ENCODE data around the gene TOP3A. TPM values are rescaled to one million over a fixed set of nuclear protein-coding genes. Genes with fewer than 3 reads are reported as not detected.

TOP3A gene
- total and polyA plus RNA-seq, 12 donors, result 17.8 to 59.6 (median 30.0) TPM

GRCh38 chr17:18261146-18261515 lies 53.7 kb downstream of the TOP3A start:
- intact Hi-C loops (cut with DNase I), result no loop called here
- Histone ChIP-seq H3K9me3 (replicated peaks in 1 of 3) (no peaks in the 10 kb centered on the region), H3K4me1 (replicated peaks in 1 of 2) (peaks cover 41 to 51% of the 10 kb centered on the region in 2 donors), H3K27ac (peak overlapping the region; percentile 91 to 96 (median 93)), H3K27me3 (no peaks in the 10 kb centered on the region), H3K36me3 (replicated peaks in 1 of 2) (peaks cover 0 to 38% of the 10 kb centered on the region in 2 donors), H3K4me3 (peak overlapping the region; percentile 43 to 94 (median 80))
- DNase-seq, result peak; percentile 84 to 96 (median 93)
- TF ChIP-seq CTCF (IDR thresholded peaks at IDR 0.05) (peak in 1 of 6 experiments; percentile 4), POLR2A (IDR thresholded peaks at IDR 0.05) (peak; percentile 2 to 65)
- WGBS, 4 donors, result 1 to 2% (median 1%) methylated on average over 10 to 16 of the region's 16 CpGs; no CpG with 5 or more reads in 1 of the 4 donors

GRCh38 chr17:18260332-18261145 lies 54.3 kb downstream of the TOP3A start, which contains the start of gene MIEF2:
TSS of gene MIEF2 (plus strand) at chr17:18260662. CDS start at chr17:18262721, 2,059 bp downstream.
- peaks cover 0 to 40% of the 10 kb centered on the region in 2 donors for H3K36me3 ChIP-seq (replicated peaks in 1 of 2)
- H3K27ac ChIP-seq, result peak within 1 kb of the TSS; percentile 91 to 96 (median 93)
- intact Hi-C loops (cut with DNase I), result no loop called here
- 0 to 2% (median 1%) methylated on average over 21 to 72 of the region's 72 CpGs for WGBS, 4 donors
- H3K9me3 ChIP-seq (replicated peaks in 1 of 3), result no peaks in the 10 kb centered on the region
- H3K27me3 ChIP-seq, result no peaks in the 10 kb centered on the region
- DNase-seq, result peak; percentile 94 to 98 (median 97)
- peak within 1 kb of the TSS; percentile 43 to 94 (median 80) for H3K4me3 ChIP-seq
- TF ChIP-seq POLR2A (IDR thresholded peaks at IDR 0.05) (peak; percentile 5 to 71), CTCF (IDR thresholded peaks at IDR 0.05) (no peak)
- peaks cover 41 to 53% of the 10 kb centered on the region in 2 donors for H3K4me1 ChIP-seq (replicated peaks in 1 of 2)

- intact Hi-C loops (cut with DNase I), result loop anchor here in 1 of 2 donors (10.0 kb wide), 1 partner anchor 75 kb away; the partner anchor contains the start of gene ALKBH5
- H3K4me1 ChIP-seq (replicated peaks in 1 of 2), result peaks cover 41 to 53% of the 10 kb centered on the region in 2 donors
- 66 to 68% (median 66%) methylated on average over 20 to 22 of the region's 22 CpGs for WGBS, 4 donors
- TF ChIP-seq POLR2A (IDR thresholded peaks at IDR 0.05) (no peak), CTCF (IDR thresholded peaks at IDR 0.05) (no peak)
- peaks cover 0 to 40% of the 10 kb centered on the region in 2 donors for H3K36me3 ChIP-seq (replicated peaks in 1 of 2)
- H3K9me3 ChIP-seq (replicated peaks in 1 of 3), result no peaks in the 10 kb centered on the region
- H3K27me3 ChIP-seq, result no peaks in the 10 kb centered on the region
- H3K27ac ChIP-seq, result peak overlapping the region in 3 of 5 donors; percentile 92 to 96 (median 94)
- DNase-seq, result no peak
- H3K4me3 ChIP-seq, result peak overlapping the region in 1 of 4 donors; percentile 90
Observed at GRCh38 chr17:18259621-18260331, 55.0 kb downstream of the TOP3A start.
